ENCODE data around the gene ATF4.

The ATF4 gene, protein sequence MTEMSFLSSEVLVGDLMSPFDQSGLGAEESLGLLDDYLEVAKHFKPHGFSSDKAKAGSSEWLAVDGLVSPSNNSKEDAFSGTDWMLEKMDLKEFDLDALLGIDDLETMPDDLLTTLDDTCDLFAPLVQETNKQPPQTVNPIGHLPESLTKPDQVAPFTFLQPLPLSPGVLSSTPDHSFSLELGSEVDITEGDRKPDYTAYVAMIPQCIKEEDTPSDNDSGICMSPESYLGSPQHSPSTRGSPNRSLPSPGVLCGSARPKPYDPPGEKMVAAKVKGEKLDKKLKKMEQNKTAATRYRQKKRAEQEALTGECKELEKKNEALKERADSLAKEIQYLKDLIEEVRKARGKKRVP

DNA sequence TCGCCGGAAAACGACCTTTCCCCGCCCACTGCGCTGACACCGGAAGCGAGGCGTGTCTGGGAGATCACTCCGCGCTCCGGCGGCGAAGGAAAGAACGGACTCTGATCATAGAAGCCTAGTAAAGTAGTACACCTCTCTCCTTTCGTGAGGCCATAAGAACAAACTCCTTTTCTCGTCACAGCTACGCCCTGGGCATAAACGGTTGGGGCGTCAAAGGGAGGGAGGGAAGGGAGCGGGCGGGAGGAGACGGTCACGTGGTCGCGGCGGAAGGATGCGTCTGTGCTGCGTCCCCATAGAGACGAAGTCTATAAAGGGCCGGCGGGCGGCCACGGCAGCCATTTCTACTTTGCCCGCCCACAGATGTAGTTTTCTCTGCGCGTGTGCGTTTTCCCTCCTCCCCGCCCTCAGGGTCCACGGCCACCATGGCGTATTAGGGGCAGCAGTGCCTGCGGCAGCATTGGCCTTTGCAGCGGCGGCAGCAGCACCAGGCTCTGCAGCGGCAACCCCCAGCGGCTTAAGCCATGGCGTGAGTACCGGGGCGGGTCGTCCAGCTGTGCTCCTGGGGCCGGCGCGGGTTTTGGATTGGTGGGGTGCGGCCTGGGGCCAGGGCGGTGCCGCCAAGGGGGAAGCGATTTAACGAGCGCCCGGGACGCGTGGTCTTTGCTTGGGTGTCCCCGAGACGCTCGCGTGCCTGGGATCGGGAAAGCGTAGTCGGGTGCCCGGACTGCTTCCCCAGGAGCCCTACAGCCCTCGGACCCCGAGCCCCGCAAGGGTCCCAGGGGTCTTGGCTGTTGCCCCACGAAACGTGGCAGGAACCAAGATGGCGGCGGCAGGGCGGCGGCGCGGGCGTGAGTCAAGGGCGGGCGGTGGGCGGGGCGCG, at the start of gene ATF4:
Gene ATF4, plus strand, starts transcription at position 337 of the 880 bp plus-strand sequence. CDS start 884 bp downstream, outside the sequence.
- peak; percentile 84 to 96 (median 92) for DNase-seq

DNA sequence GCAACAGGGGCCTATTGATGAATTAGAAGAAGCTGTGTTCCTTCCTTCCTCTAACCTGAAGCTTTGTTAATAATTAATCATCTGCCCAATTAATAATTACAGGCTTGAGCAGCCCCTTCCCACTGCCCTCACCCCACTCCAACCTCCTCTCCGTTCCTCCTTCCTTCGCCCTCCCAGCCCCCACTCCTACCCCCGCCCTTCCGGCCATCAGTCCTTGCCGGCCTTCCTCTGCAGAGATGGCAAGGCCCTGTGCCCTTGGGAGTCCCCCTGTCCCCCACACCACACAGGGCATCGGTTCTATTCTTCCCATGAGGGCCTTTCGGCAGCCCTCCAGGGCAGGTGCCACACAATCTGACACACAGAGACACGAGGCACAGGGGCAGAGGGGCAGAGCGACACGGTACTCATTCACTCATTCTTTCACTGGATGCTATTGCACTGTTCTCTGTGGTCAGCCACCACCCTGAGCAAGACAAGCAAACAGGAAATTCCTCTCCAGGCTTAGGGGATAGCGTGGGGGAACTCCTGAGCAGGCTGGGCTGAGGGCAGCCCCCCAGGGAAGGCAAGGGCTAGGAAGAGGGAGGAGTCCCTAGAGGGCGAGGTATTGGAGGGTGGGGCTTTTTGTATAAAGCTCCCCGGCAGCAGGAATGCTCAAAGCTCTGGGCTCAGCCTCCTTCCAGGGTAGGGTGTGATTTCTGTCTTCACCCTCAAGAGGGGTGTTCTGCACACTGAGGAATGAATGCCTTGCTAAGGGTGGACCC, 48.8 kb upstream of the ATF4 start:
- no peak for DNase-seq

GRCh38 chr22:39472570-39473556, 47.5 kb upstream of the ATF4 start:
- no peak for DNase-seq

- DNase-seq, result no peak
Measured at GRCh38 chr22:39473851-39474250, 46.5 kb upstream of the ATF4 start.

DNA sequence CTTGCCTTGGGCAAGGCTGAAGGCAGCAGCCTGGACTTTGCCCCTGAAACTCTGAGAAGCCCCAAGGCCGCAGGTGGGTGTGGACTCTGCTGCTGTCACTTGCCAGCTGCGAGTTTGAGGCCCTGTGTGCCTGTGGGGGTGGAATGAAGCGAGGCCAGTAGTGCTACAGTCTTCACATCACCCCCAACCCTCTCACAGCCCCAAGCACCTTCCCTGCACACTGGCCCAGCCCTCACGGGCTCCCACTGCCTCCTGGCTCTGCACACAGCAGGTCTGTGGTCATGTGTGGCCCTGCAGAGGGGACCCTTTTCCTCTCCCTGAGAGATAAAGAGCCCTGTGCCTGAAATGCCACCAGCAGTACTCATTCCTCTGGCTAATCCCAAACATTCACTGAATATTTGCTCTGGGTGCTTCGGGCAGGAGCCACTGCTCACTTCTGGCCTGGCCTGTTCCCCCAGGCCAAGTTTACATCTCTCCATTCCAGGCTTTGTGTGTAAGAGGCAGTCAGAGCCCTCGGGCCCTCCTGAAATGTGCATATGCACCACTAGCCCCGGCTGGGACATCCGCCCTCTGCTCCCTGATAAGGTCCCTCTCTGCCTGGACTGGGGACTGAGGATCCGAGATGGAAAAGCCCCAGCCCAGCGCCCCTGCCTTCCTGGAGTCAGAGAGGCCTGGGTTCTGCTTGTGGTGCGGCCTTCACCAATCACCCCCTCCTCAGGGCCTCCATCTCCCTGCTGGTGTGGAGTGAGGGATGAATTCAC, 45.8 kb upstream of the ATF4 start:
- no peak for DNase-seq

- no peak for DNase-seq
Measured at GRCh38 chr22:39475337-39475736, 45.0 kb upstream of the ATF4 start.

GRCh38 chr22:39475902-39476301, 44.5 kb upstream of the ATF4 start:
- no peak for DNase-seq

GRCh38 chr22:39476664-39477063, 43.7 kb upstream of the ATF4 start:
- DNase-seq, result no peak

GRCh38 chr22:39477542-39477941, 42.8 kb upstream of the ATF4 start:
- no peak for DNase-seq

- DNase-seq, result no peak
Measured at GRCh38 chr22:39478441-39478850, 41.9 kb upstream of the ATF4 start.

- DNase-seq, result no peak
Measured at GRCh38 chr22:39479254-39479653, 41.1 kb upstream of the ATF4 start.

- DNase-seq, result no peak
Measured at GRCh38 chr22:39480557-39480956, 39.8 kb upstream of the ATF4 start.

- DNase-seq, result no peak
Measured at GRCh38 chr22:39481054-39481453, 39.3 kb upstream of the ATF4 start.

- DNase-seq, result no peak
Measured at GRCh38 chr22:39481595-39481994, 38.8 kb upstream of the ATF4 start.

- DNase-seq, result no peak
Measured at GRCh38 chr22:39482768-39483167, 37.6 kb upstream of the ATF4 start.

DNA sequence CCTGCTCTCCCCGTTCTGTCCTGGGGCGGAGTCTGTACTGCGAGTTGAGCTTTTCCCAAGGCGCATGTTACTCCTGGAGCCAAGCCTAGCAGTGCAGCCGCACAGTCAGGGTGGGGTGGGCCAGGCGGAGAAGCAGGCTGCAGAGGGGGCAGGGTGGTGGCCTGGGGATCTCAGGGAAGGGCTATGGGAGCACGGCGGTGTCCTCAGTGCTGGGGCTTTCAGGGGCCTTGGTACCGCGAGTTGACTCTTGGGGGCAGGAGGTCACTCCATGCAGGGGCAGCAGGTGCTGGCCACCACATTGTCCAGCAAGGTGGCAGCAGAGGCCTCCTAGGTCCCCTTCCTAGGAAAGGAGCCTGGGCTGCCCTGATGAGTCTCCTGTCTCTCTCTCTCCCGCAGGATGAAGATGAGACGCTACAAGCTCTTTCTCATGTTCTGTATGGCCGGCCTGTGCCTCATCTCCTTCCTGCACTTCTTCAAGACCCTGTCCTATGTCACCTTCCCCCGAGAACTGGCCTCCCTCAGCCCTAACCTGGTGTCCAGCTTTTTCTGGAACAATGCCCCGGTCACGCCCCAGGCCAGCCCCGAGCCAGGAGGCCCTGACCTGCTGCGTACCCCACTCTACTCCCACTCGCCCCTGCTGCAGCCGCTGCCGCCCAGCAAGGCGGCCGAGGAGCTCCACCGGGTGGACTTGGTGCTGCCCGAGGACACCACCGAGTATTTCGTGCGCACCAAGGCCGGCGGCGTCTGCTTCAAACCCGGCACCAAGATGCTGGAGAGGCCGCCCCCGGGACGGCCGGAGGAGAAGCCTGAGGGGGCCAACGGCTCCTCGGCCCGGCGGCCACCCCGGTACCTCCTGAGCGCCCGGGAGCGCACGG, 33.2 kb upstream of the ATF4 start:
- DNase-seq, result no peak

DNA sequence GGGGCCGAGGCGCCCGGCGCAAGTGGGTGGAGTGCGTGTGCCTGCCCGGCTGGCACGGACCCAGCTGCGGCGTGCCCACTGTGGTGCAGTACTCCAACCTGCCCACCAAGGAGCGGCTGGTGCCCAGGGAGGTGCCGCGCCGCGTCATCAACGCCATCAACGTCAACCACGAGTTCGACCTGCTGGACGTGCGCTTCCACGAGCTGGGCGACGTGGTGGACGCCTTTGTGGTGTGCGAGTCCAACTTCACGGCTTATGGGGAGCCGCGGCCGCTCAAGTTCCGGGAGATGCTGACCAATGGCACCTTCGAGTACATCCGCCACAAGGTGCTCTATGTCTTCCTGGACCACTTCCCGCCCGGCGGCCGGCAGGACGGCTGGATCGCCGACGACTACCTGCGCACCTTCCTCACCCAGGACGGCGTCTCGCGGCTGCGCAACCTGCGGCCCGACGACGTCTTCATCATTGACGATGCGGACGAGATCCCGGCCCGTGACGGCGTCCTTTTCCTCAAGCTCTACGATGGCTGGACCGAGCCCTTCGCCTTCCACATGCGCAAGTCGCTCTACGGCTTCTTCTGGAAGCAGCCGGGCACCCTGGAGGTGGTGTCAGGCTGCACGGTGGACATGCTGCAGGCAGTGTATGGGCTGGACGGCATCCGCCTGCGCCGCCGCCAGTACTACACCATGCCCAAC, 32.4 kb upstream of the ATF4 start:
- DNase-seq, result no peak

DNA sequence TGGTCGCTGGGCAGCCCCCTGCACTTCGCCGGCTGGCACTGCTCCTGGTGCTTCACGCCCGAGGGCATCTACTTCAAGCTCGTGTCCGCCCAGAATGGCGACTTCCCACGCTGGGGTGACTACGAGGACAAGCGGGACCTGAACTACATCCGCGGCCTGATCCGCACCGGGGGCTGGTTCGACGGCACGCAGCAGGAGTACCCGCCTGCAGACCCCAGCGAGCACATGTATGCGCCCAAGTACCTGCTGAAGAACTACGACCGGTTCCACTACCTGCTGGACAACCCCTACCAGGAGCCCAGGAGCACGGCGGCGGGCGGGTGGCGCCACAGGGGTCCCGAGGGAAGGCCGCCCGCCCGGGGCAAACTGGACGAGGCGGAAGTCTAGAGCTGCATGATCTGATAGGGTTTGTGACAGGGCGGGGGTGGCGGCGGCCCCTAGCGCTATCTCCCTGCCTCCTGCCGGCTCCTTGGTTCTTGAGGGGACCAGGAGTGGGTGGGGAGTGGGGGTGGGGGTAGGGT, 31.7 kb upstream of the ATF4 start:
- no peak for DNase-seq
